HG03575 (cell line): ENCODE results near the gene SRRD.

Source experiments
- ATAC-seq: cut with Tn5 transposase; IDR thresholded peaks from one replicate; pipeline ENCODE4 v1.9.1; 2021; ENCODE audit not compliant: unreplicated experiment, insufficient number of reproducible peaks, low FRiP score; ENCODE audit errors: extremely low read depth

The SRRD gene

DNA sequence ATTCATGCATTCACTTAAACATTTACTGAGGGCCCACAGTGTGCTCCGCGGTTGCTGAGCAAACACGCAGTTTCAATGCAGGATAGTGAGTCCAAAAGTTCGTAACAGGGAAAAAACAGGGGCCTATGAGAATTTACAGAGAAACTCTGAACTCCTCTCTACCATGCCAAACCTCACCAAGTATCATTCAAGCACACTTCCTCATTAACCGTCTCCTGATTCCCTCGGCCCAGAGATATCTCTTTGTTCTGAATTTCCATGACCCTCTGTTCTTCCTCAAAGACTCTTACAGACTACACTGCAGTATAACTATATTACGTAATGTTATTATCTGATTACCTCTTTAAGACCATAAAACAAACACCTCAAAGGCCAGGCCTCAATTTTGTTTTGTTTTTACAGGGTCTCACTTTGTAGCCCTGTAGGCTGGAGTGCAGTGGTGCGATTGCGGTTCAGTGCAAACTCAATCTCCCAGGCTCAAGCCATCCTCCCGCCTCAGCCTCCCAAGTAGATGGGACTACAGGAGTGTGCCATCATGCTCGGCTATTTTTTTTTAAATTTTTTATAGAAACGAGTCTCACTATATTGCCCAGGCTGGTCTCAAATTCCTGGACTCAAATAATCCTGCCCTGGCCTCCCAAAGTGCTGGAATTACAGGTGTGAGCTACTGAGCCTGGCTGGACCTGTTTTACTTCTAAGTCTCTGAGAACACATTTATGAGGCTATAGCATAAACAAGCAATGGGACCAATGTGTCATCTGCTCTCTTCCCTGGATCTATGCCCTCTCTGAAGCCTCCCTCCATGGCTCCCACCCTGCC lies 3.7 kb upstream of the SRRD start:
- ATAC-seq: no peak

DNA sequence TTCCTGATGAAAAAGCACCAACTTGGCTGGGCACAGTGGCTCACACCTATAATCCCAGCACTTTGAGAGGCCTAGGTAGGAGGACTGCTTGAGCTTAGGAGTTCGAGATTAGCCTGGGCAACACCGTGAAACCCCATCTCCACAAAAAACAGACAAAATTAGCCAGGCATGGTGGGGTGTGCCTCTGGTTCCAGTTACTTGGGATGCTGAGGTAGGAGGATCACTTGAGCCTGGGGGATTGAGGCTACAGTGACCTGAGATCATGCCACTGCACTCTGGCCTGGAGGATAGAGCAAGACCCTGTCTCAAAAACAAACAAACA lies 3.1 kb upstream of the SRRD start:
- no peak for ATAC-seq

DNA sequence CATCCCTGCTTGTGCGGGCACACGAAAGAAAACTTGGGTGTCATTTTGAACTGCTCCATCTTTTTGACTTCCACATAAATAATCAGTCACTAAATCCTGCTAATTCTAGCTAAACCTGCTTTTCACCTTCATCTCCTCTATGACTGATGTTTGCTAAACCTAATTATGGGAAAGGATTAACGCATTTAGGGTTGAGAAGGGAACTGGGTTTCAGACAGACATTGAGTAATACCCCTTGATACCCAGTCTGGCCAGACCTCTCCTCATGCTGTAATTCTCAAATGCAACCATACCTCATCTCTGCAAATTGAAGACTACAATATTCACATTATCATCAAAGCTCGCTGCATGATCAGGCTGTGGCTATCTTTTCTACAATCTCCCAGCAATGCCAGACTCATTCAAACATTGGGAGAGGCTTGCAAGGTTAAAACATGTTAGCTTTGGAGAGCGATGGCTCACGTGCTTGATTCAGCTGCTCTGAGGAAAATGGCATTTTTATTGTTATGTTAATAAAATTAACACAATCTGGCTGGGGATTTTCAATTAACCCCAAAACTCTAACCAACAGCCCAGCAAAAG lies 2.5 kb upstream of the SRRD start:
- ATAC-seq: no peak

DNA sequence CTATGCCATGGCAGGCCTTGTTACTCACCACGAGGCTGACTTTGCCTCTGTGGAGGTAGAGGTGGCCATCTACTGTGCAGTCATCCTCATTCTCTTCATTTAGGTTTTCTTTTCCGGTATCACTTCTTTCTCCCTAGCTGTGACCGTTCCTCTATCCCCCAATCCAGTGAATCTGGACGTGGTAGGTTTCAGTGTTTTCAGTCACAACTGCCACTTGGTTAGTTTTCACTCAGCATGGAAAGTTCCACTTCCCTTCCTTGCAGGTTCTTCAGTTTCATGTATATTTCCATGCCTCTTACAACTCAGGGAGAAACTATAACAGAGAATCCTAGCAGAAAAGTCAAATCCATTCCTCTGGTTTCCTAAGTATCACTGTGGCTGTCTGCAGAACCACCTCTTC lies 2.0 kb upstream of the SRRD start:
- ATAC-seq: no peak

DNA sequence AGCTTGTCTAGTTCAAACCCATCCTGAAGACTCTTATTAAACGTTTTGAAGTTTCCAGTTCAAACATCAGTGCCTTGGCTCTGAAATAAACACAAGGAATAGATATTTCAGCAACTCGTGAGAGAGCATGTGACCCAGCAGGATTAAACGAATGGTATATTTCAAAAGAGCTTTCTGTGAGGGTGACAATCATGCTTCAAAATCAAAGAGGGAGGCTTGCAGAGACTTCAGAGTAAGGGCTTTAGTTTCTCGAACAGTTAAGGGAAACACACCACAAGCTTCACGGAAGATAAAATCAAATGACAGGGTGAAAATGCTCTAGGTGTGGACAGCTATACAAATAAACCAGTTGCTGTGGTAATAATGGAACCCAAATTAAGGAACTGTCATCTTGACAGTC lies 1.5 kb upstream of the SRRD start:
- no peak for ATAC-seq

DNA sequence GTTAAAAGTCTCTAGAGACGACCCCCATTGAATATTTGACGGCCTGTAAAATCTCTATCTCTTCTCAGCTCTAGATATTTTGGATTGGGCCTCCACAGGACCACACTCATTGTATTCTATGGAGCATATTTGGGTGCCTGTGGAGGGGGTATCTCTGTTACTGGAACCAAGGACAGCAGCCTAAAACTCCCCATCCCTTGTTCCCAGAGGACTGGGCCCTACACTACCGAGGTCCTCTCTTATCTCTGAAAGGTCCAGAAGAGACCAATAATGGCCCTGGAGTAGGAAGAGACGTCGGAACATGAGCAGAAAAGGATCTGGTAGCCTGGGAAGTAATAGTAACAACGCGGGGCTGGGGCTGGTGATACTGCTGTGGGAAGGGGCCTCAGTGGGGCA lies 636 bp upstream of the SRRD start:
- no peak for ATAC-seq

DNA sequence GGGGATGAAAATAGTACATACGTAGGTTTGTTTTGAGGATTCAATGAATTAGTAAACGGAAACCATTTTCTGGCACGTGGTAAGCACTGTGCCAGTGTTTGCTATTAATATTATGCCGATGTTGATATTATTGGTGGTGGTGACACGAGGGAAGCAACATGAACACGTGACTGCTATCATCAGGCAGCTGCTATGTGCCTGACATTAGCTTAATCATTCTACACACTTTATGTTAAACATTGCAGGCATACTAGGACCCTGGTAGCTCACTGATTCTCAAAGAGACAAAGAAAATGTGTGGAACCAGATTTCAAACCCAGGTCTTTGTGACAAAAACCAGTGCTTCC lies 656 bp downstream of the SRRD start:
- no peak for ATAC-seq

DNA sequence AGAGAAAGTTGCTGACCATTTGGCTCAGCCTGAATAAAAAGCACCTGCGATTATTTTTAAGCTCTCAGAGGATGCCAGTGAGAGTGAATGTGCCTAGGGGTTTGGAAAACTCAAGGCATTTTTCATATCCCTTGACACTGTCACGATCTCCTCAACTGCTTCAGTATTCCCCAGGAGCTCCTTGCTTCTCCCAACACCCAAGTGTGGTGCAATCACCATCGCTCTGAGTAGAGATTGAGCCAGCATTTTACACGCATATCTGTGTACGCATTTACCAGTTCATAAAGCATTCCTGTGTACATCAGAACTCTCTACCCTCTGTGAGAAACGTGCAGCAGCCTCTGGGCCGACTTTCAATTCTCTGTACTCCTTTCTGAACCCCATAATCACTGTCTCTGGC lies 1.3 kb downstream of the SRRD start:
- no peak for ATAC-seq

DNA sequence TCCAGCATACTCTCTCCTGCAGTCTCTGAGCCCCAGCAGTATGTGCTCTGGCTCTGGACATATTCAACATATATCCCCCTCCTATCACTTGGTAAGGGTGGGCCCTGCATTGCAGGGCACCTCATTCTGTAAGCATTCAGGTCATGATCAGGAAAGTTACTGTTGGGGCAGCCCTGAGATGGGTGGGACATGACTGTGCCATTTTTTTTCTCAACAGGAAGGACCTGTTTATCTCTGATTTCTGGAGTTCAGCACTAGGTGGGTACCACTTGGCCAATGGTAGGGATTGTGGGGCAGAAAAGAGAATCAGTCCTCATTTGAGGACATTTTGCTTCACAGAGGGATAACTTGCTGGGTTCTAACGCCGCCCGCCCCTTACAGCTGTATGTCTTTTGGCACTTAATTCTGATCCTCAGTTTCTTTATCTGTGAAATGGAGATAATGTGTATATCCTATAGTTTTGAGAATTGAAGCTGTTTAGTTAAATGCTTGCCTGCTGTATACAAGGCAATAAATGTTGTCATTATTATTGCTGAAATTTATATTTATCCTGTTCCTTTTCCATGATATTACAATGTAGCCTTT lies 2.2 kb downstream of the SRRD start:
- no peak for ATAC-seq

DNA sequence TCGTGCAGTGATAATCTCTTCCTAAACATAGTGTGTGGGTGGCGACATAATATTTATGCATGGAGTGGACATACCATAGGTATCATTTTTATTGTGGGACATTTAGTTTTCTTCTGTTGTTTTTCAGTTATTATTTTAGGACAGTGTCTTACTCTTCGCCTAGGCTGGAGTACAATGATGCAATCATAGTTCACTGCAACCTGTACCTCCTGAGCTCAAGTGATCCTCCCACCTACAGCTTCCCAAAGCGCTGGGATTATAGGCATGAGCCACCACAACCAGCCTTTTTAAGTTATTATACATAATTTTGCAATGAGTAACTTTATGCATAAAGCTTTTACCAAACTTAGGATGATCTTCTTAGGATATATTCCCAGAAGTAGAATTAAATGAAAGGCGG lies 2.7 kb downstream of the SRRD start:
- ATAC-seq: no peak

DNA sequence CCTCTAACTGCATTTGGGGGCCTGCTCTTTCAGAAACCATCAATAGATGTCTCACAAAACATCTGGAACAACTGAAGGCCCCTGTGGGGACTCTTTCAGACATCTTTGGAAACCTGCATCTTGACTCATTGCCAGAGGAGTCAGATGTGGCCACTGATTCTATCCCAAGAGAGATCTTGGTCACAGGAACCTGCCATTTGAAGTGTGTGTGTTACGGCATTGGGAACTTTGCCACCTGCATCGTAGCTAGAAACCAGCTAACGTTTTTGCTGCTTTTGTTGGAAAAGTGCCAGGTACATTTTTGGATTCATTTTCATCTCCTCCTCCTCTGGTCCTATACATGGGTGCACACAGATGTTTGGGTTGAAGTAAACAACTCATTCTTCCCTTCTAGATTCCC lies 4.3 kb downstream of the SRRD start:
- no peak for ATAC-seq

DNA sequence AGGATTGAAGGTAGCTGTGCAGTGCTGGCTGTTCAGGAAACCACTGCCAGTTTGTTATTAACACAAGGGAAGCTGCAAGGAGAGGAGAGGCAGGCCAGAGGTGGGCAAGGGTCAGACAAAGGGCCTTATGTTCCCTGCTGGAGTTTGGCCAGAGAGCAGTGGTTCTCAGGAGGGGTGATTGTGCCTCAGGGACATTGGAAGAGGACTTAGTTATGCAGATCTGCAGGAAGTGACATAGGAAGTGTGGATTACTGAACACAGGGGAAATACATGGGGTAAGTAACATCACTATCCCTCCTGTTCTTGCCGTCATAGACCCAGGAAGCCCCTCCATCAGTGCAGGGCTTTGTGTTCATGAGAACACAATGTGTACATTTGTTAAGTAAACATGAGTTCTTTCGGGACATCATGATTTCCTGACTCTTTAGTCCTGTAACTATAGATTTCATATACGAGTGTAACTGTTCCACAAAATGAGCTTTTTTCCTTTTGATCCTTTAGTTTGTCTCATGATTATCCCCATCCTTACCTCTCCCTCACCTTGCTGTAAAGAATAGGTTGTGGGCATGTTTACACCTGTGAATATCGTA lies 5.9 kb downstream of the SRRD start:
- ATAC-seq: no peak

DNA sequence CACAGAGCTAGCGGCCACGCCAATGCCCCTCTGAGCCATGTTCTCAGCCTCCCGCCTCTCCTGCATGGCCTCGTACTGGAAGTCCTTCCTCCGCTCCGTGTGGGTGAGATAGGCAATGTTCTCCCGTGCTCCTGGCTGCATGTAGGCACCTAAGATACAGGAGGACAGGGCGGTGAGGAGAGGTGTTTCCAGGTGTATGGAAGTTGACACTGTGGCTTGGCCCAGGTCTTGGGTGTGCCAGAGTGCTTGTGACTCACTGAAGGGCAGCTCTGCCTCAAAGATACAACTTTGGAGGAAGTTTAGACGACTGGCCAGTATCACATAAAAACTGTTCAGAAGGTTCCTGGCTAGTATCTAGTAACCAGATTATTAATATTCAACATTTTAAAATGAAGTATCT lies 8.5 kb downstream of the SRRD start:
- ATAC-seq: no peak

DNA sequence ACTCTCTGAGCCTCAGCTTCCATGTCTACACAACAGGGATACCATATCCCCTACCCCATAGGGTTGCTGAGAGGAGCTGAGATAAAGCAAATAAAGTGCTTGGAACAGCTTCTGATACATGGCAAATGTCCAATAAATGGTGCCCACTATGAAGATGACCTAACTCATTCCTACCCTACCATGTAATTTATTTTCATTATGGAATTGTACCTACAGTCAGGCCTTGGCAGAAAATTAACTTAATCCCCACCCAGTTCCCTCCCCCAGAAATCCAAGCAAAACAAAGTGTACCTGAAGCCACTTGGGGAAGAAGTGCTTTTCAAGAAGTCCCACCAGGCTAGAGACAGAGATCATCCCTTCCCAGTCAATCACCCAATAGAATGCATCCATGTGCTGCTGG lies 10.8 kb downstream of the SRRD start:
- ATAC-seq: no peak

DNA sequence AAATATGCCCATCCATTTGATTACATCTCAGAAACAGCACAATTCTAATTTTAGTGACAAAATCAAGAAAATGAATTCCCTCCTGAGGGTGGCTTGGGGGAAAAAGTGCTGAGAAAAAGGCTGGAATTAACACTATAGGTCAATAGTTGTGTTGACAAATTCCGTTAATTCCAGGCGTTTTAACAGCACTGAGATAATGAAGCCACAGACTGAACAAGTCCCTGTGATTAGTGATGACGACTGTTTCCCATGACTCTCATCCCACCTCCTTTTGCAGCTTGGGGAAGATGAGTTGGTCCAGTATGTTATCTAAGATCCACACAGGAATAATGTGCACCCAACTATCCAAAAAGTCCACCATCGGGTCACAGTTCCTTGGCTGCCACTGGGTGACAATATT lies 12.8 kb downstream of the SRRD start:
- ATAC-seq: no peak

DNA sequence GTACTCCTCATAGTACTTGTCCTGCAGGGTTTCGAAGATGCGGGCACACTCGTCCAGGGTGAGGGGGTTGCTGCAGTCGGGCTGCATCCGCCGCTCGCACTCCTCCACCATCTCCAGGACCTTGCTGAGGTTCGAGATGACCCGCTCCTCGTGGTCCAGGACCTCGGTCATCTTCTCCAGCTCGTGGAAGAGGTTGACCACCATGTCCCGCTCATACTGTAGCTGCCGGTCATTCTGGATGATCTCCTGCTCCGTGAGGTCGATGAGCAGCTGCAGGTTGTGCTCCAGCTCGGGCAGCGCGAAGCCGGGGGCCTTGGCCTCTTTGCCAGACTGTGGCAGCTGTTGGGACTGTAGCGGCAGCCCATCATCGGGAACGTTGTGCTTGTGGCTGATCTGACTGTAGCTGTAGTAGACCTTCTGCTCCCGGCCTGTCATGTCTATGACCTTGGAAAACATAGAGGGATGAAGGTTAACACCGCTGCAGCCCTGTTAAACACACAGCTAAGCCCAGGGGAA lies 15.6 kb downstream of the SRRD start:
- no peak for ATAC-seq

DNA sequence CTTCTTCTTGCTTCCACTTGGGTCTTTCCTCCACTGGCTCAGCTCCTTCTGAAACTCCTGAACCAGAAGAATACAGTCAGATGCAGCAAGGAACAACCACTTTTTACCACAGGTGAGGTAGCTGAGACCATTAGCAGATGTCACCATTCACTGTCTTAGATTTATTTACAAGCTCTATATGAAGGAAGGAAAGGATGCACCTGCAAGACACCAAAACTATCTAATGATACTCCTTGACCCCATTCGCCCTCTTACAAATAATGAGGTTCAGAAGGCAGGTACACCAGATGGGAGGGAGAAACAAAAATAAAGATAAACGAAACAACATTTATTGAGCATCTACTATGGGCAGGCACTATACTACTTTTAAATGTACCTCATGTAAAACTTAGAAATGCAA lies 18.3 kb downstream of the SRRD start:
- ATAC-seq: no peak

DNA sequence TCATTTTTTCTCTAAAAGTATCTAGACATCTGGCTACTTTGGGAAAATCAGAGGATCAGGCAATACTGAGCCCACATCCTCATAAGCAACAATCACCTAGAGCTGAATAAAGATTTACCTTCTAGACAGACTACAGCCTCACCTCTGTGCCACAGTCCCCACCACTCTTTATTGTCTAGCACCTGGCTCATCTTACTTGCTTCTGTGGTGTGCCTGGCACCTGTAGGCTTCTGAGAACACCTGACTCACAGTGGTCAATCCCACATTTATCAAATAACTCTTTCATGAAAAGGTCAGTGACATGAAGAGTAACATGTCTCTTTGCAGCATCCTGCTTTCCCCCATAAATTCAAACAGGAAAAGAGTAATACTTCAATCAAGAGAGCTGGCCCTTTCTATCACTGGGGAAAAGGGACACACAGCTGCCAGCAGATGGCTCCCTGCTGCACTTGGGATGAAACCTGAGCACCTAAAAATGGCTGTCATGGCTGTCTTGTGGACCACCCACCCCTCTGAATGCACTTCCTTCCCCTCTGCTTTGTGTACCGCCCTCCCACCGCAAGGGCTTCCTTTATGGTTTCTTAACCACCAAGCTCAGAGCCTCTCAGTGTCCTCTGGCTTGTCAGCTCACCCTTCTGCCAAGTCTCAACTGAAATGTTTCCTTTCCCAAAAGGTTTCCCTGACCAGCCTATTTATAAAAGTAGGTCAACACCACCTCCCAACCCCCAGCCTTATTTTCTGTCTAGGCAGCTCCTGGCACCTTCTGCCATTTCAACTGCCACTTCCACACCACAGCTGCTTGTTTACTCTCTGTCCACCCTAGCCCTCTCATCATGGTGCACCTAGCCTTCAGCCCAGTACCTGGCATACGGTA lies 19.2 kb downstream of the SRRD start:
- no peak for ATAC-seq

DNA sequence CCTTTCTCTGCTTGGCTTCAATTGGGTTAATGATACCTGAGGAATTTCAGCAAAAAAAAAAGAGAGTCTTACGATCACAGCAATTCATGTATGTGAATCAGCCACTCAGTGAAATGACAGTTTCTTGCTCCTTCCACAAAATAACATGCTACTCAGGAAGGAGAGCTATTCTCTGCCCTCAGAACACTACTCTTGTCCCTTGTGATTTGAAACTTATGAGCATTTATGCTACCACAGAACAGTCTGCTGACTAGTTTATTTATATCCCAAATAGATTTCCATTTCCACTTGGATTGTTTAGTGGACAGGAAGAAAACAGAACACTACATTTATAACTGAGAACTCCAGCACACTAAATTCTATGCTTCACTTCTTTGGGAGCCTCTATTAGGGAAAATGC lies 20.1 kb downstream of the SRRD start:
- no peak for ATAC-seq
